HUES6 (cell line): ENCODE data around the gene TEX22.

ENCODE experiments used
- H3K27ac ChIP-seq: 2 replicates; pipeline ENCODE4 v1.7.0; 2013; ENCODE audit warnings: low read depth, mild to moderate bottlenecking, low read length, inconsistent platforms
- H3K27me3 ChIP-seq: 2 replicates; pipeline ENCODE4 v1.6.1; 2013; ENCODE audit warnings: low read length; ENCODE audit not compliant: control insufficient read depth, insufficient read depth
- H3K36me3 ChIP-seq: 2 replicates; pipeline ENCODE4 v1.6.1; 2013; ENCODE audit warnings: low read length; ENCODE audit not compliant: control insufficient read depth, insufficient read depth
- H3K4me1 ChIP-seq: 2 replicates; pipeline ENCODE4 v1.6.1; 2013; ENCODE audit warnings: low read length; ENCODE audit not compliant: control insufficient read depth, insufficient read depth
- H3K4me3 ChIP-seq: 2 replicates; pipeline ENCODE4 v1.5.1; 2013; ENCODE audit warnings: low read depth, low read length
- H3K9ac ChIP-seq: one replicate; pipeline ENCODE4 v1.6.1; 2013; ENCODE audit warnings: mild to moderate bottlenecking, low read length
- H3K9me3 ChIP-seq: 2 replicates; pipeline ENCODE4 v1.6.1; 2013; ENCODE audit warnings: low read depth, low read length; ENCODE audit not compliant: control insufficient read depth, insufficient read depth

TEX22 gene

DNA sequence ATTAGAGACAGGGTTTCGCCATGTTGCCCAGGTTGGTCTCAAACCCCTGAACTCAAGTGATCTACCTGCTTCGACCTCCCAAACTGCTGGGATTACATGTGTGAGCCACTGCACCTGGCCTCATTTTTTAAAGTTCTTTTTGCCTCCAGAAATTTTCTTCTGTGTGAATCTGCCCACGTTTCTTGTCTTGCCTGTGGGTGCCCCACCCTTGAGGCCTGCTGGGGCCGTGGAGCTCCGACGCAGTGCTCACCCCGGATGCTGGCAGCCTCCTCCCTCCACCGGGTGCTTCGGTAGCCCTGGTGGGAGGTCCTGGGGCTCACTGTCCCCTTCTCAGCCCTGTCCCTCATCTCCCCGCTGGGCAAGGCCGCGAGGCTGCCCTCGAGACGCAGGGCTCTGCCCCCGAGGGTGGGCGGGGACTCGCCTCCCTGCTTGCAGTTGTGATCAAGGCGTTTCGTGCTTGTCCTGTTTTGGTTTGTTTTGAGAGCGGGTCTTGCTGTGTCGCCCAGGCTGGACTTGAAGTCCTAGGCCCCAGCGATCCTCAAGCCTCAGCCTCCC is 56.8 kb downstream of the TEX22 start:
- Histone ChIP-seq H3K4me1 (no peaks in the 10 kb centered on the region), H3K27ac (no peak overlapping the region), H3K36me3 (peaks cover 77% of the 10 kb centered on the region), H3K27me3 (no peaks in the 10 kb centered on the region), H3K9me3 (no peaks in the 10 kb centered on the region), H3K9ac (peak overlapping the region; percentile 19), H3K4me3 (no peak overlapping the region)

DNA sequence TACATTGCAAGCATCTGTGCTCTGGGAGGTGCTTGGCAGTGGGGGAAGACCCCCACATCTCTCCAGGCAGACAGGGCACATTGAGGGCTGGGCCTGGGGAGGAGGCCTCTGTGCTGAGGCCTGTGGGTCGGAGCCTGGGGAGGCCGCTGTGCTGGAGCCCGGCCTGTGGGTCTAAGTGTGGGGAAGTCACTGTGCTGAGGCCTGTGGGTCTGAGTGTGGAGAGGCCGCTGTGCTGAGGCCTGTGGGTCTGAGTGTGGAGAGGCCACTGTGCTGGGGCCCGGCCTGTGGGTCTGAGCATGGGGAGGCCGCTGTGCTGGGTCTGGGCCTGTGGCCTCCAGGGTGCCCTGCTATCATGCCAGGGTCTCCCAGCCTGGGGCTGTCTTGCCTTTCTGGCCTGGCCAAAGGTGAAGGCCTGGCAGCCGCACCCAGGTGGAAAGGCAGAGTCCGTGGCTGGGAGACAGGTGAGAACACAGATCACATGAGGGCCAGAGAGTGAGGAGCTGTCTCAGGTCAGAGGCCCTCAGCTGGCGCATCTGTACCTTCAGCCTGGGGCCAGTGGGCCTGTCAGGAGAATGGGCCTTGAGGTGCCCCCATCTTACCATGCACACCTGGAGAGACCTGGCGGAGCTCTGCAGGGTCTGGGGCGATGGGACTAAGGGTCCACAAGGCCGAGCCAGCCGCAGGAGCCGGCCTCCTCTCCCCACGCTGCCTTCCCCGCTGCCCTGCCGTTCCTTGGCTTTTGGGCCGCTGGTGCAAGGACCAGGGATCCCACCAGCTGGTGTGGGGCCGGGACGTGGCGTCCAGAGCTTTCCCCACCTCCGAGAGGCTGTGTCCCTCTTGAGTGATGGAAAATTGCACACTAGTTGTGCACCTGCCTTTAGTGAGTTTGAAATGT is 57.7 kb downstream of the TEX22 start:
- Histone ChIP-seq H3K27me3 (no peaks in the 10 kb centered on the region), H3K27ac (no peak overlapping the region), H3K9me3 (no peaks in the 10 kb centered on the region), H3K4me3 (no peak overlapping the region), H3K36me3 (peaks cover 77% of the 10 kb centered on the region), H3K9ac (peak overlapping the region; percentile 19), H3K4me1 (no peaks in the 10 kb centered on the region)

DNA sequence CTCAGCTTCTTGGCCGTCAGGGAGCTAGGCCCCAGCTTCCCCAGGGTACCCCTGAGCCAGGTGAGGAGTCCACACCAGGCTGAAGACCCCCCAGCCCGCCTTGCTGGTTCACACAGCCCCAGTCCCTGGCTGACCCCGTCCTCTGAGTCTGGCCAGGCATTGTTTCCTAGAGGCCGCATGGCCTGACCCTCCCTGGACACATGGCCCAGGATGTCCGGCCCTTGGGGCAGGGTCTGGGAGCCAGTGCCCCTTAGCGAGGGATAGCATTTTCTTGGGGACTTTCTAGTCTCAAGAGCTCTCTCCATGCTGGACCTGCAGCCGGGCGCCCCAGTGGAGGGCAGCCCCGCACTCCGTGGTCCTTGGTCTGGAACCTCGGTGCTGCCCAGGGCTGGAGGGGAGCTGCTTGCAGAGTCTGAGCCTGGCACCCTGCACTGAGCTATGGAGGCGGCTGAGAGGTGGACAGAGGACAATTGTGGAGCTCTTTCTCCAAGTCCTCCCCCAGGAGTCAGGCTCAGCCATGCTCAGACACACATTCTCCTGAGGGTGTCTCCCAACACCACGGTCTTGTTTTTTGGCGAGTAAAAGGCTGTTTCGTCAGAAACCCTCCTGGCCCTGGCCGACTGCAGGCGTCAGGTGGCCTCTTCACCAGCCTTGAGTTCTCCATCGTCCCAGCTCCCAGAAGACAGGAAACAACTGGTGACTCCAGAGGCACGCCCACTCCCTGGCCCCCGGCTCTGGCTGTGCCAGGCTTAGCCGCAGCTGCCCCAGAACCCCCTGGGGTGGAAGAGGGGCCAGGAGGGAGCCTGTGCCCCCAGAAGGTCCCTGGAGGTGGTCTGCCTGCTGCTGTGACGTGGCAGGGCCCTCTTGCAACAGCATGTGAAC is 58.6 kb downstream of the TEX22 start:
- H3K9ac ChIP-seq, result no peak overlapping the region

DNA sequence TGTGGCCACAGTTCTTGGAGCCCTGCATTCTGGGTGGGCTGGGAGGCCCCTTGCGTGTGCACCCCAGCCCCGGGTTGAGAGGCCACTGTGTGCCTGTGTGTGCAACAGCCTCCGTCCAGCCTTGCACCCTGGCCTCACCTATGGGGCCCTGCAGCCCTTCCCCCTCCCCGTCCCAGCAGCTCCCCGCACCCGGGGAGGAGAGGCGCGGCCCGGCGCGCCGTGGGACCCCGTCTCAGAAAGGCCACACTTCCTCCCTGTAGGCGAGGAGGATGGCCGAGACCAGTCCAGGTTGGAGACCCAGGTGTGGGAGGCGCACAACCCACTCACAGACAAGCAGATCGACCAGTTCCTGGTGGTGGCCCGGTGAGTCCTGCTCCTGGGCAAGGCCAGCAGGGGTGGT is 59.7 kb downstream of the TEX22 start:
- peaks cover 79% of the 10 kb centered on the region for H3K36me3 ChIP-seq
- no peak overlapping the region for H3K9ac ChIP-seq
- H3K4me1 ChIP-seq, result no peaks in the 10 kb centered on the region
- H3K4me3 ChIP-seq, result no peak overlapping the region
- H3K27me3 ChIP-seq, result no peaks in the 10 kb centered on the region
- H3K9me3 ChIP-seq, result no peaks in the 10 kb centered on the region
- peak overlapping the region; percentile 30; the same call in 1 of the 2 replicates for H3K27ac ChIP-seq

More for the DNA sequence above, 58.6 kb downstream of the TEX22 start:
- H3K36me3 ChIP-seq, result peaks cover 79% of the 10 kb centered on the region
- no peaks in the 10 kb centered on the region for H3K4me1 ChIP-seq
- H3K27me3 ChIP-seq, result no peaks in the 10 kb centered on the region
- no peak overlapping the region for H3K4me3 ChIP-seq
- H3K9me3 ChIP-seq, result no peaks in the 10 kb centered on the region
- H3K27ac ChIP-seq, result no peak overlapping the region

DNA sequence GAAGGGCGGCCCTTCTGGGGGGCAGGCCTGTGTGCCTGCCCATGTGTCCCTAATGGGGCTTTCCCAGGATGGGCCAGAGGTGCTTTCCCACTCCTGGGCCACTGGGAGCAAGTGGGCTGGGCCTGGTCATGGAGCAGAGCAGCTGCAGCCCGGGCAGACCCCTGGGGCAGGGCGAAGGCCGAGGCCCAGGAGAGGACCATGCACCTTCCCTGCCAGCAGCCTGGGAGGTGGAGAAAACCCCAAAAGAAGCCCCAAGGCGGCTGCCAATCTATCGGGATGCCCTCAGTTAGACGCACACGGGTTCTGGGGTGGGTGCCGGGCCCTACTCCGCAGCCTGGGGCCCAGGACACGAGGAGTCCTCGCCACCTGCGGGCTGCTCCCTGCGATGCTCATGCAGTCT is 60.2 kb downstream of the TEX22 start:
- no peaks in the 10 kb centered on the region for H3K27me3 ChIP-seq
- H3K9me3 ChIP-seq, result no peaks in the 10 kb centered on the region
- H3K9ac ChIP-seq, result no peak overlapping the region
- H3K4me3 ChIP-seq, result no peak overlapping the region
- H3K4me1 ChIP-seq, result no peaks in the 10 kb centered on the region
- peaks cover 80% of the 10 kb centered on the region for H3K36me3 ChIP-seq
- H3K27ac ChIP-seq, result 0 out of 2 replicates have a peak overlapping the region, but pooled peaks have one; percentile 30

DNA sequence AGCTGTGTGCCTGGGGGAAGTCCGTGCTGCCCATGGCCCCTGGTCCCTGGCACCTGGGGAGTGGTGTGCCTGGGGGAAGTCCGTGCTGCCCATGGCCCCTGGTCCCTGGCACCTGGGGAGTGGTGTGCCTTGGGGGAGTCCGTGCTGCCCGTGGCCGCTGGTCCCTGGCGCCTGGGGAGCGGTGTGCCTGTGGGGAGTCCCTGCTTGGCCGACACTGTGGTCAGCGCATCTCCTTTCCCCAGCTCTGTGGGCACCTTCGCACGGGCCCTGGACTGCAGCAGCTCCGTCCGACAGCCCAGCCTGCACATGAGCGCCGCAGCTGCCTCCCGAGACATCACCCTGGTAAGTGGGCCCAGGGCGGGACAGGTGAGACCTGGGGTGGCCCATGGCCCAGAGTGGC is 61.8 kb downstream of the TEX22 start:
- no peak overlapping the region for H3K4me3 ChIP-seq
- no peak overlapping the region for H3K9ac ChIP-seq
- H3K36me3 ChIP-seq, result peaks cover 80% of the 10 kb centered on the region
- H3K27ac ChIP-seq, result no peak overlapping the region
- H3K4me1 ChIP-seq, result peaks cover 6% of the 10 kb centered on the region; the same call in 1 of the 2 replicates
- no peaks in the 10 kb centered on the region for H3K9me3 ChIP-seq
- no peaks in the 10 kb centered on the region for H3K27me3 ChIP-seq

DNA sequence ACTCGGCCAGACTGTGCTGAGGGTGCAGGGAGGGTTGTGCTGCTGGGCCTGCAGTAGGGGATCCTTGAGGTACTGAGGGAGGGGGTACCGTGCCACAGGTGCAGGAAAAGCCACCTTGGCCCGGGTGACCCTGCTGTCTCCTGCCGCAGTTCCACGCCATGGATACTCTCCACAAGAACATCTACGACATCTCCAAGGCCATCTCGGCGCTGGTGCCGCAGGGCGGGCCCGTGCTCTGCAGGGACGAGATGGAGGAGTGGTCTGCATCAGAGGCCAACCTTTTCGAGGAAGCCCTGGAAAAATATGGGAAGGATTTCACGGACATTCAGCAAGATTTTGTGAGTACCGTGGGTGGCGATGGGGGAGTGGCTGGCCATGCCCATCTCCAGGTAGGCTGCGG is 62.3 kb downstream of the TEX22 start:
- Histone ChIP-seq H3K9ac (no peak overlapping the region), H3K4me3 (no peak overlapping the region), H3K27ac (no peak overlapping the region), H3K4me1 (peaks cover 11% of the 10 kb centered on the region; the same call in 1 of the 2 replicates), H3K36me3 (peaks cover 80% of the 10 kb centered on the region), H3K27me3 (no peaks in the 10 kb centered on the region), H3K9me3 (no peaks in the 10 kb centered on the region)

DNA sequence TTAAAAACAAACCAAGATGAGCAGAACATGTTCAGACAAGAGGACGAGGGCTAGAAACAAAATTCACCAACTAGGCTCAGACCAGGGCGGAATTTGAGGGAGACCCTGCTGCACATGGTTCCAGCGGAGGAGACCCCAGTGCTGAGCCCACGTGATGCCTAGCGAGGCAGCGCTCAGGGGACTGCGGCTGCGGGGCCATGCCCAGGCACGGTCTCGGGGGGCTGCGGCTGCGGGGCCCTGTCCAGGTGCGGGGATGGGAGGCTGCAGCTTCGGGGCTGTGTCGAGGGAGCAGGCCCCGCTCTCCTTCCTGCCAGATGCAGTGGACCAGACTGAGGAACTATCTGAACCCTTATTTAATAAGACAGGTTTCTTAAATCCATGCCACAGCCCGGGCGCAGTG is 63.6 kb downstream of the TEX22 start:
- Histone ChIP-seq H3K9ac (no peak overlapping the region), H3K9me3 (no peaks in the 10 kb centered on the region), H3K27me3 (no peaks in the 10 kb centered on the region), H3K36me3 (peaks cover 77% of the 10 kb centered on the region), H3K27ac (peak overlapping the region; percentile 46; the same call in 1 of the 2 replicates), H3K4me1 (peaks cover 14% of the 10 kb centered on the region; the same call in 1 of the 2 replicates), H3K4me3 (no peak overlapping the region)
